Stomach smooth muscle (tissue), 2 donors: ENCODE measurements around the gene MYMX.

Experiments
- H3K27ac ChIP-seq: one replicate; pipeline ENCODE4 v1.7.0; 2013; ENCODE audit warnings: mild to moderate bottlenecking, low read length, inconsistent platforms
- H3K27me3 ChIP-seq, 2 donors: one replicate each; pipeline ENCODE4 v1.7.0; 2013; ENCODE audit warnings: low read length in 2 of 2; ENCODE audit not compliant: insufficient read depth in 2 of 2, control insufficient read depth in 1 of 2
- H3K36me3 ChIP-seq, 2 donors: one replicate each; pipeline ENCODE4 v1.7.0; 2013; ENCODE audit warnings: low read length in 2 of 2; ENCODE audit not compliant: control insufficient read depth in 2 of 2, insufficient read depth in 2 of 2
- H3K4me1 ChIP-seq: one replicate; pipeline ENCODE4 v1.7.0; 2013; ENCODE audit warnings: low read length; ENCODE audit not compliant: control insufficient read depth, insufficient read depth
- H3K4me3 ChIP-seq, 2 donors: one replicate each; pipeline ENCODE4 v1.7.0; 2013; ENCODE audit warnings: low read length in 2 of 2
- H3K9ac ChIP-seq, 2 donors: one replicate each; pipeline ENCODE4 v1.7.0; 2013; ENCODE audit warnings: low read length in 2 of 2, mild to moderate bottlenecking in 1 of 2
- H3K9me3 ChIP-seq, 2 donors: one replicate each; pipeline ENCODE4 v1.7.0; 2013; ENCODE audit warnings: low read length in 2 of 2; ENCODE audit not compliant: control insufficient read depth in 2 of 2
- donor health status: healthy.
- donor health status: Pancreatic carcinoma.

Gene MYMX

DNA sequence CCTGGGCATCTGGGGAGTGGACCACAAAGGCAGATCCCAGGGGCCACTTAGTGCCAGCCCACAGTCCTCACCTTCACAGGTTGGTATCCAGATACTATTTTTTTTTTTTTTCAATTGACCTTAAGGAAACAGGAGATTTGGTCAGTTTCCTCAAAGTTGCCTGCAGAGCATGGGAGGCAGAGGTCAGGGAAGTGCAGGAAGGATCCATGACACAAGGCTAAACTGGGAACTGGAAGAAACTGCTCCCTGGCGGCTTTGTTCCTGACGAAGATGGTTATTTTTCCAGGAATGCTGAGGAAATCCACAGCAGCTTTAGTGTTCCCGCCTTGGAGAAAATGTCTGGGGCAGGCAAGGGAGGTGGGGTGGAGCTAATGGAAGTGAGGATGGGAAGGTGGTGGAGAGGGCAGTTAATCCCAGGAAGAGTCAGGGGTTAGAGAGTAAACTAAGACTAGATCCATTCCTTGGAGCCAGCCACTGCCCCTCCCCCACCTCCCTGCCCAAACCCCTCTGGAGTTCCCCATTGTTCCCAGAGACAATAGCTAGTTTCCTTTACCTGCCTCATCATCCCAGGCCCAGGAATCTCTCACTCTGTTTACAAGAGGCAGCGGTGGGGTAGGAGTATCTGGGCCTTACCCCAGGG, 14.3 kb upstream of the MYMX start:
- Histone ChIP-seq H3K4me1 (no peaks in the 10 kb centered on the region), H3K27ac (no peak overlapping the region), H3K36me3 (no peaks in the 10 kb centered on the region), H3K9me3 (no peaks in the 10 kb centered on the region), H3K27me3 (no peaks in the 10 kb centered on the region), H3K9ac (no peak overlapping the region), H3K4me3 (no peak overlapping the region)

DNA sequence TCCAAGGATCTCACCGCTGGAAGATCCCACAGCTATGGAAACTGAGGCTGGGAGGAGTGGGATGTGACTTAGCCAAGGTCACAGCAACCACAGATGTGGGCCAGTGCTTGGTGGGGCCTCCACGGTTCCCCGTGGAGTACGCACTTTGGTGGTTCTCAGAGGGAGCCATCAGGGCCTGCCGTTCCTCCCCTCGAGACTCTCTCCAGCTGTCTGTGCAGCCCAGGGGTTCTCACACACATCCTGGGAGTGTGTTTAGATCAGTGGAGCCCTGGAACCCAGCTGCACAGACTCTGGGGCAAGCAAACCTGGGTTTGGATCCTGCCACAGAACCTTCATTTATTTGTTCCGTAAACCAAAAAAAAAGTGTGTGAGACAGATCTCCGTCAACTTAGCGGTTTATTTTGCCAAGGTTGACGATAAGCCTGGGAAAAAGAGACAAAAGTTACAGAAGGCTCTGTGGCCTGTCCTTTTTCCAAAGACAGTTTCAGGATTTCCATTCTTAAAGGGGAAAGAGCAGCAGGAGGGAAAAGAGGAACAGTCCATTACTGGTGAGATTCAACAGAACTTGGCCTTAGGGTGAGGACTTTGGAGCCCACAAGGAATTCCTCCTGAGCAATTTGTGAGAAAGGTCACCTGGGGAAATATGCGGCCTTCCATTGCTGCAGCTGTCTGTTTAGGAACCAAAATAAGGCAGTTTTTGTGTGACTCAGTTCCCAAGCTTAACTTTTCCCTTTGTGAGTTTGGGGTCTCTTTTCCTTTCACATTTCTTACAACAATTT, 13.6 kb upstream of the MYMX start:
- H3K27ac ChIP-seq: no peak overlapping the region
- H3K36me3 ChIP-seq: no peaks in the 10 kb centered on the region
- no peak overlapping the region for H3K9ac ChIP-seq
- H3K4me3 ChIP-seq: no peak overlapping the region
- H3K4me1 ChIP-seq: no peaks in the 10 kb centered on the region
- H3K27me3 ChIP-seq: no peaks in the 10 kb centered on the region
- H3K9me3 ChIP-seq: no peaks in the 10 kb centered on the region

DNA sequence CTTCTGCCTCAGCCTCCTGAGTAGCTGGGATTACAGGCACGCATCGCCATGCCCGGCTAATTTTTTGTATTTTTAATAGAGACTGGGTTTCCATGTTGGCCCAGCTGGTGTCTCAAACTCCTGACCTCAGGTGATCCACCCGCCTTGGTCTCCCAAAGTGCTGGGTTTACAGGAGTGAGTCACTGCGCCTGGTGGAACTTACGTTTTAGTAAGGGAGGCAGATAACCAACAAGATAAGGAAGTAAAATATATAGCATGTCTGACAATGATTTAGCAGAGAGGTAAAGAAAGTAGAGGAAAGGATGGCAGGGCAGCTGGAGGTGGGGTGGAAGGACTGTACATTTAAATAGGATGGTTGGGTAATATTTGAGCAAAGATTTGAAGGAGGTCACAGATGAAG, 12.8 kb upstream of the MYMX start:
- Histone ChIP-seq H3K4me3 (no peak overlapping the region), H3K4me1 (no peaks in the 10 kb centered on the region), H3K27me3 (no peaks in the 10 kb centered on the region), H3K9ac (no peak overlapping the region), H3K27ac (no peak overlapping the region), H3K9me3 (no peaks in the 10 kb centered on the region), H3K36me3 (no peaks in the 10 kb centered on the region)

- Histone ChIP-seq H3K36me3 (no peaks in the 10 kb centered on the region), H3K4me3 (no peak overlapping the region), H3K9me3 (no peaks in the 10 kb centered on the region), H3K27ac (no peak overlapping the region), H3K4me1 (no peaks in the 10 kb centered on the region), H3K27me3 (no peaks in the 10 kb centered on the region), H3K9ac (no peak overlapping the region)
Measured at GRCh38 chr6:44207966-44208365, 8.8 kb upstream of the MYMX start.

DNA sequence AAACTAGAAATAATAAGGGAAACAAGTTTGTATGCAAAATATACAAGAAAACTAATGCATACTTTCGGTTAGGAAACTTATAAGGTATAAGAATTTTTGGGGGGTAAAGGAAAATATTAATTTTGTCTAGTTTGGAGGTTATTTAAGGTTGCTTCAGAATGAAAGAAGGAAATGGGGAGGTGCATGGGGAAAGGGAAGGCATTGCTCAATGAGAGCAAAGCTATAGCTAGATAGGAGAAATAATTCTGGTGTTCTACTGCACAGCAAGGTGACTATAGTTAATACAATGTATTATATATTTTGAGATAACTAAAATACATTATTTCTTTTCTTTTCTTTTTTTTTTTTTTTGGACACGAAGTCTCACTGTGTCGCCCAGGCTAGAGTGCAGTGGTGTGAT, 5.4 kb upstream of the MYMX start:
- peaks cover 5% of the 10 kb centered on the region for H3K4me1 ChIP-seq
- H3K9me3 ChIP-seq: no peaks in the 10 kb centered on the region
- no peak overlapping the region for H3K4me3 ChIP-seq
- no peaks in the 10 kb centered on the region for H3K27me3 ChIP-seq
- H3K36me3 ChIP-seq: no peaks in the 10 kb centered on the region
- H3K9ac ChIP-seq: no peak overlapping the region
- no peak overlapping the region for H3K27ac ChIP-seq

- Histone ChIP-seq H3K36me3 (no peaks in the 10 kb centered on the region), H3K27me3 (no peaks in the 10 kb centered on the region), H3K9me3 (no peaks in the 10 kb centered on the region), H3K4me1 (peaks cover 30% of the 10 kb centered on the region), H3K9ac (no peak overlapping the region), H3K27ac (no peak overlapping the region), H3K4me3 (no peak overlapping the region)
Measured at GRCh38 chr6:44214307-44214706, 2.4 kb upstream of the MYMX start.

DNA sequence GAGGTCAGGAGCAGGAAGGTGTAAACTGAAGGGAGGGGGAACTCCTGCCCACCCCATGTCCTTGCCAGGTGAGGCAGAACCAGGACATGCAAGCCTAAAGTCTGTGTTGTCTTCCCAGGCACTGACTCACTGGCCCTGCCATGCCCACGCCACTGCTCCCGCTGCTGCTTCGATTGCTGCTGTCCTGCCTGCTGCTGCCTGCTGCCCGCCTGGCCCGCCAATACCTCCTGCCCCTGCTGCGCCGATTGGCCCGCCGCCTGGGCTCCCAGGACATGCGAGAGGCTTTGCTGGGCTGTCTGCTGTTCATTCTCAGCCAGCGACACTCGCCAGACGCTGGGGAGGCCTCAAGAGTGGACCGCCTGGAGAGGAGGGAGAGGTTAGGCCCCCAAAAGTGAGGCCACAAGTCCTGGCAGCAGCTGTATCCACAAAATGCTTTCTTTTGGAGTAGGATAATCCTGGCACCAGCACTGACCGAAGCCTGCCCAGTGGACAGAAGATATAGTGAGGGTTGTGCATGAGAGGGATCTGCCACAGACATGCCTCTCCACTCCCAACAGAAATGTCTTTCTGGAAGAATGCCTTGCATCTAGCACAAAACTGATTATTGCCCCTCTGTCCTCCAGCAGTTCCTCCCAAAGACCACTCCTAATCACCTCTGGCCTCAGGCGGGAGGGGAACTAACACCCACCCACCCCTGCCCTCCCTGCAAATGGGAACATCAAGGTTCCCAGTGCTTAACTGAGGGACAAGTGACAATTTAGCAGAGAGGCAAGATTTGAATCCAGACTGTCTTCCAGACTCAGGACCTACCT, 812 bp downstream of the MYMX start:
- Histone ChIP-seq H3K9ac (peak overlapping the region in 1 of 2 donors; percentile 47), H3K4me1 (peaks cover 50% of the 10 kb centered on the region), H3K4me3 (peak overlapping the region; percentile 52 to 65), H3K9me3 (no peaks in the 10 kb centered on the region), H3K36me3 (no peaks in the 10 kb centered on the region), H3K27me3 (no peaks in the 10 kb centered on the region), H3K27ac (peak overlapping the region; percentile 96)

DNA sequence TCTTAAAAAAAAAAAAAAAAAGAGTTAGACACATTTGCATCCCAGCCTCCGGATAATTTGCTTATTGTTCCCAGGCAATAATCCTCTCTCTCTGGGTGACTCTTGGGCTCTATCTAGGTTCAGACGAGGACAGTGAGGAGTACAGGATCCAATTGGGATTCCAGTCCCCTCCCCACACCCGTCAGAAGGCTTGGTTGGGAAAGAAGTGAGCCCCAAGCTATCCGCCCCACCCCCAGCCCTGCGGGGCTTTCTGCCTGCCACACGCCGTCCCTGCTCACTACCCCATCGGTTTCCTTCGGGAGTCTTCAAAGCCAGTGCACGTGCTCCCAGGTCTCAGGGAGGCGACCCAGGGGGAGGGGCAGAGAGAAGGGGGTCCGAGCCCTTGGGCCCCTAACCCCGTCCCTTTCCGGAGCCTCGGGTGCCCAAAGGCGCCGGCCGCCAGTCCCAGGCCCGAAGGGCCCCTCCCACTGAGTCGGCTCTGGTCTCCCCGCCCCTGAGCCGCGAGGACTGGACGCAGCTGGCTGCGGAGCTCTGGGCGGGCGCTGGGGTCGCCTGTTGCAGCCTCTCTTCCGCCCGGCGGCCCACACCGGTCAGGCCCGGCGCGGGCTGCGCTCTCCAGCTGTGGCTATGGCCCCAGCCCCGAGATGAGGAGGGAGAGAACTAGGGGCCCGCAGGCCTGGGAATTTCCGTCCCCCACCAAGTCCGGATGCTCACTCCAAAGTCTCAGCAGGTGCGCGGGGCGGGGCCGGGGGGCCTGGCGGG, 2.5 kb downstream of the MYMX start:
- Histone ChIP-seq H3K4me3 (peak overlapping the region; percentile 66 to 78), H3K27me3 (no peaks in the 10 kb centered on the region), H3K27ac (peak overlapping the region; percentile 96), H3K4me1 (peaks cover 60% of the 10 kb centered on the region), H3K9ac (peak overlapping the region; percentile 66 to 67), H3K36me3 (no peaks in the 10 kb centered on the region), H3K9me3 (no peaks in the 10 kb centered on the region)

DNA sequence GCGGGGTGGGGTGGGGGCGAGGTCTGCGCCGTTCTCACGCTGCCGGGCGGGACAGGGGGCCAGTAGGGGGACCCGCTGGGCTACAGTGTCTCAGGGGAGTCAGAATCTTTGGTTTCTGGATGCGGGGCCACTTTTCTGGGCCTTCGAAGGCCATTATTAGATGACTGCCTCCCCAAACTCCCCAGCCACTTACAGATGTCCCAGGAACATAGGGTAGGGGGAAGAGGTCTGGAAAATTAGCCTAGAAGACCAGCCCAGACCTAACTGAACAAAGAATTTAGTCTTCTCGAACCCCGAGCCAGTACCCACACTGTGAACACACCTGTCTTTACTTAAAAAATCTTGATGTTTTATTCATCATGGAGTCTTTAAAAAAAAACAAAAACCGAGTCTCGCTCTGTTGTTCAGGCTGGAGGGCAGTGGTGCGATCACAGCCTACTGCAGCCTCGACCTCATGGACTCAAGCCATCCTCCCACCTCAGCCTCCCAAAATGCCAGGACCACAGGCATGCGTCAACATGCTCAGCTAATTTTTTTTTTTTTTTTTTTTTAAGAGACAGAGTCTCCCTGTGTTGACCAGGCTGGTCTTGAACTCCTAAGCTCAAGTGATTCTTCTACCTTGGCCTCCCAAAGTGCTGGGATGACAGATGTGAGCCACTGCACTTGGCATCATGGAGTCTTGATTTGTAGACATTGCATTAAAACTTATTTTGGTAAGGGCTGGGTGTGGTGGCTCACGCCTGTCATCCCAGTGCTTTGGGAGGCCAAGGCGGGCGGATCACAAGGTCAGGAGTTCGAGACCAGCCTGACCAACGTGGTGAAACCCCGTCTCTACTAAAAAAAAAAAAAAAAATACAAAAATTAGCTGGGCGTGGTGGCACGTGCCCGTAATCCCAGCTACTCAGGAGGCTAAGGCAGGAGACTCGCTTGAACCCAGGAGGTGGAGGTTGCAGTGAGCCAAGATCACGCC, 3.4 kb downstream of the MYMX start:
- Histone ChIP-seq H3K9ac (peak overlapping the region; percentile 79 to 91), H3K36me3 (no peaks in the 10 kb centered on the region), H3K4me3 (peak overlapping the region; percentile 58 to 78), H3K27me3 (no peaks in the 10 kb centered on the region), H3K4me1 (peaks cover 67% of the 10 kb centered on the region), H3K9me3 (no peaks in the 10 kb centered on the region), H3K27ac (peak overlapping the region; percentile 96)
